ENCODE data around the gene SLFN5.
"Not testable (repeated sequence)": the region's sequence is repeated elsewhere in the genome, so short reads cannot be mapped to it uniquely, and the experiment has no call there.

Gene SLFN5

GRCh38 chr17:35243561-35244340 lies 879 bp downstream of the SLFN5 start:
- FAIRE-seq, result no peak

GRCh38 chr17:35244341-35245195 lies 1.7 kb downstream of the SLFN5 start:
- FAIRE-seq, result no peak

- FAIRE-seq, result no peak
Observed at GRCh38 chr17:35245196-35245486, 2.3 kb downstream of the SLFN5 start.

- FAIRE-seq, result no peak
Observed at GRCh38 chr17:35252651-35253050, 9.8 kb downstream of the SLFN5 start.

GRCh38 chr17:35254107-35254773 lies 11.4 kb downstream of the SLFN5 start:
- FAIRE-seq, result no peak

- FAIRE-seq, result no peak
Observed at GRCh38 chr17:35255316-35255715, 12.4 kb downstream of the SLFN5 start.

- no peak for FAIRE-seq
Observed at GRCh38 chr17:35256629-35257028, 13.8 kb downstream of the SLFN5 start.

- FAIRE-seq, result no peak
Observed at GRCh38 chr17:35257208-35257659, 14.4 kb downstream of the SLFN5 start.

- FAIRE-seq, result no peak
Observed at GRCh38 chr17:35259001-35259400, 16.1 kb downstream of the SLFN5 start.

GRCh38 chr17:35265071-35265470 lies 22.2 kb downstream of the SLFN5 start:
- FAIRE-seq, result no peak

GRCh38 chr17:35265566-35266141 lies 22.8 kb downstream of the SLFN5 start:
- FAIRE-seq, result no peak

- not testable (repeated sequence) for FAIRE-seq
Observed at GRCh38 chr17:35274167-35275066, 31.5 kb downstream of the SLFN5 start.

GRCh38 chr17:35278454-35278853 lies 35.6 kb downstream of the SLFN5 start:
- FAIRE-seq, result not testable (repeated sequence)

GRCh38 chr17:35278876-35279275 lies 36.0 kb downstream of the SLFN5 start:
- FAIRE-seq, result not testable (repeated sequence)

GRCh38 chr17:35283767-35284166 lies 40.9 kb downstream of the SLFN5 start:
- no peak for FAIRE-seq

- no peak for FAIRE-seq
Observed at GRCh38 chr17:35284955-35285354, 42.1 kb downstream of the SLFN5 start.

GRCh38 chr17:35286120-35286781 lies 43.4 kb downstream of the SLFN5 start:
- no peak for FAIRE-seq

GRCh38 chr17:35287286-35287811 lies 44.5 kb downstream of the SLFN5 start:
- no peak for FAIRE-seq

- FAIRE-seq, result no peak
Observed at GRCh38 chr17:35289222-35289621, 46.4 kb downstream of the SLFN5 start.

- FAIRE-seq, result no peak
Observed at GRCh38 chr17:35291802-35292201, 48.9 kb downstream of the SLFN5 start.

GRCh38 chr17:35293151-35293847 lies 50.4 kb downstream of the SLFN5 start:
- FAIRE-seq, result no peak
